Measurements from ENCODE around the gene NDC80. TPM values are rescaled to one million over a fixed set of nuclear protein-coding genes. Genes with fewer than 3 reads are reported as not detected.
"Not testable (repeated sequence)": the region's sequence is repeated elsewhere in the genome, so short reads cannot be mapped to it uniquely, and the experiment has no call there.

NDC80 gene
- polyA plus RNA-seq, 3 donors: 0.07 TPM; not detected in 2

DNA sequence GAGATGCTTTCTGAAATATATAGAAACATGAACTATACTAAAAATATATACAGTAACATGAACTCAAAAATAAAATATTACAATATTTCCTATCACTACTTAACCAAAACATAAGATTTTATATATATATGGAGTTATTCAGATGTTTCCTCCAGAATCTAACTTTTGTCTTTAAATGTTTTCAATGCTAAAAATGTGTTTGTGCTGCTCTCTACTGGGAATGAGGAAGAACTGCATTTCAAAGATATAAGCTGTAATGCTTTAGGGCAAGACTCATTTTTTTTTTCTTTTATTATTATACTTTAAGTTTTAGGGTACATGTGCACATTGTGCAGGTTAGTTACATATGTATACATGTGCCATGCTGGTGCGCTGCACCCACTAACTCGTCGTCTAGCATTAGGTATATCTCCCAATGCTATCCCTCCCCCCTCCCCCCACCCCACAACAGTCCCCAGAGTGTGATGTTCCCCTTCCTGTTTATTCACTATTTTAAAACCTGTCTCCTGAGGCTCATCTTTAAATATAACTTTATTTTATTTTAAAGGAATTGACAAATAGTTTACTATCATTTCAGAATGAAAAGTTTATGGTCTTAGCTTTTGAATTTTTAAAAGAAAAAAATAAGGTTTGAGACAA lies 29.3 kb upstream of the NDC80 start:
- intact Hi-C loops (cut with micrococcal nuclease): loop anchor here (5.0 to 10.0 kb wide), 4 partner anchors 205 to 1677 kb away; no protein-coding TSS in a partner anchor
- peak; percentile 3 to 14 (median 14) for DNase-seq
- TF ChIP-seq, protein P1, sequence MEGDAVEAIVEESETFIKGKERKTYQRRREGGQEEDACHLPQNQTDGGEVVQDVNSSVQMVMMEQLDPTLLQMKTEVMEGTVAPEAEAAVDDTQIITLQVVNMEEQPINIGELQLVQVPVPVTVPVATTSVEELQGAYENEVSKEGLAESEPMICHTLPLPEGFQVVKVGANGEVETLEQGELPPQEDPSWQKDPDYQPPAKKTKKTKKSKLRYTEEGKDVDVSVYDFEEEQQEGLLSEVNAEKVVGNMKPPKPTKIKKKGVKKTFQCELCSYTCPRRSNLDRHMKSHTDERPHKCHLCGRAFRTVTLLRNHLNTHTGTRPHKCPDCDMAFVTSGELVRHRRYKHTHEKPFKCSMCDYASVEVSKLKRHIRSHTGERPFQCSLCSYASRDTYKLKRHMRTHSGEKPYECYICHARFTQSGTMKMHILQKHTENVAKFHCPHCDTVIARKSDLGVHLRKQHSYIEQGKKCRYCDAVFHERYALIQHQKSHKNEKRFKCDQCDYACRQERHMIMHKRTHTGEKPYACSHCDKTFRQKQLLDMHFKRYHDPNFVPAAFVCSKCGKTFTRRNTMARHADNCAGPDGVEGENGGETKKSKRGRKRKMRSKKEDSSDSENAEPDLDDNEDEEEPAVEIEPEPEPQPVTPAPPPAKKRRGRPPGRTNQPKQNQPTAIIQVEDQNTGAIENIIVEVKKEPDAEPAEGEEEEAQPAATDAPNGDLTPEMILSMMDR (IDR thresholded peaks at IDR 0.05): peak; percentile 79

DNA sequence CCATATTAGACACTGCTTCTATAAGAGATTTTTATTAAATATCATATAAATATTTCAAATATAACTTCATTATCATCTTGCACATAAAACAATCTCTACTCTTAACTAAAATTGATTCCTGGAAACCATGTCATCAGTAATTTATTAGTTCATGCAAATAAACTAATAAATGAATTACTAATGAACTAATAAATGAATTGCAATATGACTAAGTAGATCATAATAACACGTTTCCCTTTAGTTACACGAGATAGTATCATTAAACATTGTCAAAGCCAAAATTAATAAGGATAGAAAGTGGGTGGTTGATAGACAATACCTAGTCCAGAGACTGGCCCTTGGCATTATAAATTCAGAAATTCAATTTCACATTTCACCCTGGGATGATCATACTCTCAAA lies 26.2 kb upstream of the NDC80 start:
- Mint-ChIP-seq H3K27me3 (ENCODE audit: low read depth in 3 of 3) (no peaks in the 10 kb centered on the region), H3K36me3 (peaks cover 40 to 50% of the 10 kb centered on the region in 2 donors), H3K9me3 (no peaks in the 10 kb centered on the region), H3K4me1 (no peaks in the 10 kb centered on the region), H3K4me3 (no peak overlapping the region), H3K27ac (no peak overlapping the region)
- peaks cover 11 to 58% of the 10 kb centered on the region in 2 donors for H3K36me3 ChIP-seq (replicated peaks in 1 of 2; ENCODE audit: control insufficient read depth in 1 of 2, insufficient read depth in 2 of 2, low read length in 2 of 2)
- H3K4me1 ChIP-seq (ENCODE audit: control insufficient read depth in 1 of 2, insufficient read depth in 2 of 2, low read length in 2 of 2): no peaks in the 10 kb centered on the region
- intact Hi-C loops (cut with micrococcal nuclease): loop anchor here (10.0 kb wide), 3 partner anchors 430 to 1680 kb away; no protein-coding TSS in a partner anchor
- H2AFZ ChIP-seq (ENCODE audit: insufficient read depth, low read depth, low read length, poor library complexity, severe bottlenecking): no peak overlapping the region
- no peak overlapping the region for H3K4me3 ChIP-seq (replicated peaks in 1 of 3; ENCODE audit: low read depth in 2 of 3, low read length in 3 of 3)
- H3K9me3 ChIP-seq (replicated peaks in 1 of 2; ENCODE audit: control insufficient read depth in 1 of 2, insufficient read depth in 1 of 2, low read length in 2 of 2): no peaks in the 10 kb centered on the region
- TF ChIP-seq, protein P1 (IDR thresholded peaks at IDR 0.05): no peak
- no peaks in the 10 kb centered on the region for H3K27me3 ChIP-seq (ENCODE audit: control insufficient read depth in 2 of 2, insufficient read depth in 2 of 2, low read length in 2 of 2)
- no peak overlapping the region for H3K4me2 ChIP-seq (replicated peaks; ENCODE audit: extremely low read depth, low read length, poor library complexity, severe bottlenecking)
- no peaks in the 10 kb centered on the region for H3K79me2 ChIP-seq (ENCODE audit: insufficient read depth, low read length)
- no peak for DNase-seq
- no peaks in the 10 kb centered on the region for H4K20me1 ChIP-seq (ENCODE audit: insufficient read depth, low read length)
- H3K9ac ChIP-seq (ENCODE audit: insufficient read depth, low read length, poor library complexity, severe bottlenecking): no peak overlapping the region
- no peak overlapping the region for H3K27ac ChIP-seq (ENCODE audit: low read depth in 1 of 2, low read length in 2 of 2)
- no CpG with 5 or more reads among the region's 2 CpGs for WGBS (ENCODE audit: insufficient coverage)

More for the DNA sequence above, 29.3 kb upstream of the NDC80 start:
- H3K79me2 ChIP-seq (ENCODE audit: insufficient read depth, low read length); H3K27ac ChIP-seq (ENCODE audit: low read depth in 1 of 2, low read length in 2 of 2); H3K4me1 ChIP-seq (ENCODE audit: control insufficient read depth in 1 of 2, insufficient read depth in 2 of 2, low read length in 2 of 2); H2AFZ ChIP-seq (ENCODE audit: insufficient read depth, low read depth, low read length, poor library complexity, severe bottlenecking); H3K27me3 Mint-ChIP-seq (ENCODE audit: low read depth in 3 of 3); H3K27me3 ChIP-seq (ENCODE audit: control insufficient read depth in 2 of 2, insufficient read depth in 2 of 2, low read length in 2 of 2); H3K4me3 Mint-ChIP-seq; H3K9ac ChIP-seq (ENCODE audit: insufficient read depth, low read length, poor library complexity, severe bottlenecking); H3K4me1 Mint-ChIP-seq; H3K4me2 ChIP-seq (replicated peaks; ENCODE audit: extremely low read depth, low read length, poor library complexity, severe bottlenecking); H3K4me3 ChIP-seq (replicated peaks in 1 of 3; ENCODE audit: low read depth in 2 of 3, low read length in 3 of 3); H3K27ac Mint-ChIP-seq; H3K9me3 Mint-ChIP-seq; H4K20me1 ChIP-seq (ENCODE audit: insufficient read depth, low read length); H3K9me3 ChIP-seq (replicated peaks in 1 of 2; ENCODE audit: control insufficient read depth in 1 of 2, insufficient read depth in 1 of 2, low read length in 2 of 2): not testable (repeated sequence)
- no CpG with 5 or more reads among the region's 3 CpGs for WGBS (ENCODE audit: insufficient coverage)
- H3K36me3 Mint-ChIP-seq: peaks cover 33 to 48% of the 10 kb centered on the region in 2 donors
- peaks cover 19 to 58% of the 10 kb centered on the region in 2 donors for H3K36me3 ChIP-seq (replicated peaks in 1 of 2; ENCODE audit: control insufficient read depth in 1 of 2, insufficient read depth in 2 of 2, low read length in 2 of 2)

Data from CD14-positive monocyte (primary cell).